IMR-90 (cell line): ENCODE data around the gene KCNJ4. TPM values are rescaled to one million over a fixed set of nuclear protein-coding genes. Genes with fewer than 3 reads are reported as not detected.
A peak's percentile ranks its signal among the peaks of the same experiment; 100 is the strongest.

ENCODE experiments used
- ATAC-seq: fragments of 200-7000 bp; cut with Tn5 transposase; 2 replicates; pipeline ENCODE4 v1.9.1; 2020; ENCODE audit warnings: low read depth, mild to moderate bottlenecking, moderate library complexity
- BruUV-seq: library from RNA; stranded (reverse); fragments of 400-500 nt; replicated peaks from 2 replicates; lab custom pipeline; 2021; lab: Mats Ljungman, UMichigan
- CTCF ChIA-PET: fragments of 300-600 bp; formaldehyde crosslinking; extraction: SDS; loops from one replicate; lab custom pipeline; 2021; ENCODE audit warnings: antibody characterized with exemption; lab: Yijun Ruan, JAX
- POLR2A ChIA-PET: fragments of 300-600 bp; sonication (Branson Sonifier 250); formaldehyde crosslinking; loops from one replicate; lab custom pipeline; 2022; ENCODE audit warnings: antibody characterized with exemption; ENCODE audit not compliant: unreplicated experiment; lab: Charles Lee
- DNase-seq: peaks from one replicate; pipeline ENCODE4 v3.0.0; 2013
- H2AFZ ChIP-seq: replicated peaks from 2 replicates; pipeline ENCODE3; 2013; ENCODE audit warnings: low read length, mild to moderate bottlenecking; ENCODE audit not compliant: poor library complexity
- H2AK5ac ChIP-seq: 2 replicates; pipeline ENCODE4 v1.6.1; 2013; ENCODE audit warnings: low read depth, low read length, inconsistent platforms
- H2AK9ac ChIP-seq: replicated peaks from 2 replicates; pipeline ENCODE3; 2013; ENCODE audit warnings: mild to moderate bottlenecking, low read depth, low read length, moderate library complexity; ENCODE audit not compliant: poor library complexity
- H2BK120ac ChIP-seq: 2 replicates; pipeline ENCODE4 v1.6.1; 2013; ENCODE audit warnings: low read depth, low read length, inconsistent platforms
- H2BK15ac ChIP-seq: 3 replicates; pipeline ENCODE4 v1.6.1; 2013; ENCODE audit warnings: low read depth, low read length, inconsistent platforms
- H2BK20ac ChIP-seq: 2 replicates; pipeline ENCODE4 v1.6.1; 2013; ENCODE audit warnings: low read depth, mild to moderate bottlenecking, inconsistent platforms, low read length, moderate library complexity
- H2BK5ac ChIP-seq: 2 replicates; pipeline ENCODE4 v1.6.1; 2013; ENCODE audit warnings: mild to moderate bottlenecking, low read depth, low read length, inconsistent platforms; ENCODE audit not compliant: poor library complexity, severe bottlenecking
- H3K14ac ChIP-seq: replicated peaks from 2 replicates; pipeline ENCODE4 v1.6.1; 2013; ENCODE audit warnings: low read depth, low read length, inconsistent platforms
- H3K18ac ChIP-seq: 2 replicates; pipeline ENCODE4 v1.6.1; 2013; ENCODE audit warnings: low read depth, low read length, control low read depth
- H3K23ac ChIP-seq: 2 replicates; pipeline ENCODE4 v1.6.1; 2013; ENCODE audit warnings: low read depth, low read length, inconsistent platforms
- H3K27ac ChIP-seq: 2 replicates; pipeline ENCODE4 v1.5.1; 2013; ENCODE audit warnings: mild to moderate bottlenecking, control low read depth, low read length; ENCODE audit not compliant: insufficient read depth
- H3K27me3 ChIP-seq: 2 replicates; pipeline ENCODE4 v1.6.1; 2013; ENCODE audit warnings: low read length; ENCODE audit not compliant: control insufficient read depth, insufficient read depth
- H3K36me3 ChIP-seq: 2 replicates; pipeline ENCODE4 v1.6.1; 2013; ENCODE audit warnings: low read length, mixed read lengths; ENCODE audit not compliant: control insufficient read depth, insufficient read depth
- H3K4ac ChIP-seq: 2 replicates; pipeline ENCODE4 v1.6.1; 2013; ENCODE audit warnings: low read depth, low read length, inconsistent platforms
- H3K4me1 ChIP-seq: 2 replicates; pipeline ENCODE4 v1.6.1; 2013; ENCODE audit warnings: low read length, mixed read lengths; ENCODE audit not compliant: control insufficient read depth, insufficient read depth
- H3K4me2 ChIP-seq: 2 replicates; pipeline ENCODE4 v1.6.1; 2013; ENCODE audit warnings: low read depth, mild to moderate bottlenecking, control low read depth, low read length, moderate library complexity
- H3K4me3 ChIP-seq: 2 replicates; pipeline ENCODE4 v1.5.1; 2013; ENCODE audit warnings: low read depth, mild to moderate bottlenecking, control low read depth, low read length, moderate library complexity; ENCODE audit not compliant: insufficient read depth
- H3K56ac ChIP-seq: 2 replicates; pipeline ENCODE4 v1.6.1; 2013; ENCODE audit warnings: low read length, inconsistent platforms; ENCODE audit not compliant: insufficient read depth; ENCODE audit errors: extremely low read depth
- H3K79me1 ChIP-seq, 2 experiments: 2 replicates each; pipeline ENCODE4 v1.6.1; 2013; ENCODE audit warnings: low read length in 2 of 2, inconsistent platforms in 1 of 2, low read depth in 1 of 2
- H3K9ac ChIP-seq: 2 replicates; pipeline ENCODE4 v1.6.1; 2013; ENCODE audit warnings: low read depth, low read length, control low read depth
- H3K9me1 ChIP-seq: 2 replicates; pipeline ENCODE4 v1.6.1; 2013; ENCODE audit warnings: low read length, inconsistent platforms; ENCODE audit not compliant: insufficient read depth
- H3K9me3 ChIP-seq: 2 replicates; pipeline ENCODE4 v1.6.1; 2013; ENCODE audit warnings: low read length; ENCODE audit not compliant: control insufficient read depth, insufficient read depth
- H4K20me1 ChIP-seq: 2 replicates; pipeline ENCODE4 v1.6.1; 2013; ENCODE audit warnings: low read length, inconsistent platforms; ENCODE audit not compliant: insufficient read depth
- H4K5ac ChIP-seq: 2 replicates; pipeline ENCODE4 v1.6.1; 2013; ENCODE audit warnings: mild to moderate bottlenecking, low read depth, low read length, control low read depth
- H4K8ac ChIP-seq, 2 experiments: 2 replicates each; pipeline ENCODE4 v1.6.1; 2013; ENCODE audit warnings: low read depth in 2 of 2, low read length in 2 of 2, control low read depth in 1 of 2, inconsistent platforms in 1 of 2
- H4K91ac ChIP-seq: 2 replicates; pipeline ENCODE4 v1.6.1; 2013; ENCODE audit warnings: low read depth, low read length, inconsistent platforms; ENCODE audit not compliant: insufficient read depth
- CEBPB ChIP-seq: IDR thresholded peaks from 2 replicates; pipeline ENCODE4 v1.6.1; 2012; ENCODE audit warnings: low read depth, low read length, improper control_type of control experiment
- CTCF ChIP-seq: conservative IDR thresholded peaks from 2 replicates; pipeline ENCODE4 v1.5.1; 2012; ENCODE audit warnings: mild to moderate bottlenecking, low read depth, low read length, improper control_type of control experiment
- ELK1 ChIP-seq: fragments of 150-350 bp; IDR thresholded peaks from 2 replicates; pipeline ENCODE4 v1.6.1; 2016; ENCODE audit warnings: low read depth, mild to moderate bottlenecking, low read length, moderate library complexity, borderline replicate concordance
- FOS ChIP-seq: fragments of 150-350 bp; IDR thresholded peaks from 2 replicates; pipeline ENCODE4 v1.6.1; 2016; ENCODE audit warnings: low read depth, low read length
- MAFK ChIP-seq: IDR thresholded peaks from 2 replicates; pipeline ENCODE4 v1.6.1; 2012; ENCODE audit warnings: low read depth, low read length, improper control_type of control experiment
- MAZ ChIP-seq: IDR thresholded peaks from 2 replicates; pipeline ENCODE4 v1.6.1; 2012; ENCODE audit warnings: low read depth, mild to moderate bottlenecking, low read length, improper control_type of control experiment, moderate library complexity, borderline replicate concordance
- MXI1 ChIP-seq: IDR thresholded peaks from 2 replicates; pipeline ENCODE4 v1.6.1; 2012; ENCODE audit warnings: low read depth, mild to moderate bottlenecking, low read length, moderate library complexity, borderline replicate concordance
- NFE2L2 ChIP-seq: fragments of 150-350 bp; IDR thresholded peaks from 2 replicates; pipeline ENCODE4 v1.6.1; 2016; ENCODE audit warnings: low read depth, mild to moderate bottlenecking, low read length
- POLR2A ChIP-seq: IDR thresholded peaks from 2 replicates; pipeline ENCODE4 v1.6.1; 2012; ENCODE audit warnings: mild to moderate bottlenecking, low read depth, low read length
- RAD21 ChIP-seq: IDR thresholded peaks from 2 replicates; pipeline ENCODE4 v1.6.1; 2012; ENCODE audit warnings: low read length, improper control_type of control experiment
- RCOR1 ChIP-seq: IDR thresholded peaks from 2 replicates; pipeline ENCODE4 v1.6.1; 2012; ENCODE audit warnings: mild to moderate bottlenecking, low read length, improper control_type of control experiment; ENCODE audit not compliant: insufficient replicate concordance
- RFX5 ChIP-seq: IDR thresholded peaks from 2 replicates; pipeline ENCODE4 v1.8.0; 2012; ENCODE audit warnings: low read depth, mild to moderate bottlenecking, low read length, moderate library complexity
- SMC3 ChIP-seq: fragments of 150-350 bp; IDR thresholded peaks from 2 replicates; pipeline ENCODE4 v1.6.1; 2016; ENCODE audit warnings: low read depth, mild to moderate bottlenecking, antibody characterized with exemption, low read length, moderate library complexity
- USF2 ChIP-seq: fragments of 150-350 bp; IDR thresholded peaks from 2 replicates; pipeline ENCODE4 v1.6.1; 2017; ENCODE audit warnings: mild to moderate bottlenecking, antibody characterized with exemption, low read length, low read depth
- WGBS, 2 experiments: methylation state at CpG; one replicate each; pipeline versions ENCODE4 v1.1.5 to v1.1.7; 2013; ENCODE audit warnings: missing lambda C conversion rate in 2 of 2; ENCODE audit not compliant: insufficient read length in 1 of 2; ENCODE audit errors: extremely low coverage in 2 of 2; 5-methylcytosine and 5-hydroxymethylcytosine counted together
- dilution Hi-C: fragments of 300-500 bp; cut with HindIII; formaldehyde crosslinking; loops from one replicate; pipeline ENCODE4 v1.14.3; 2018; ENCODE audit warnings: low sequenced_read_pairs; ENCODE audit not compliant: unreplicated experiment
- in situ Hi-C: fragments of 300-500 bp; cut with MboI; formaldehyde crosslinking; loops from 3 replicates; pipeline ENCODE4 v1.14.3; 2019; ENCODE audit warnings: low sequenced_read_pairs, inconsistent platforms, mixed read lengths
- intact Hi-C: fragments of 100-400 bp; cut with micrococcal nuclease; formaldehyde crosslinking; loops from 2 replicates; pipeline ENCODE4 v1.10.0; 2022
- polyA plus RNA-seq, 3 experiments: library from polyadenylated mRNA; depleted of rRNA; stranded (reverse); fragments of >200 nt; gene quantifications; 2 replicates each; pipeline ENCODE4 v1.2.3, GENCODE V29; 2012; ENCODE audit warnings: low replicate concordance in 1 of 3
- total RNA-seq: library from RNA; depleted of rRNA; stranded (reverse); fragments of >200 nt; gene quantifications from 2 replicates; pipeline ENCODE4 v1.2.3, GENCODE V29; 2012

KCNJ4 gene
- total and polyA plus RNA-seq, 2 of the 4 experiments (the other 2 are of a cell fraction): not detected

GRCh38 chr22:38456272-38456835 lies 1.4 kb upstream of the KCNJ4 start:
- no peak overlapping the region for H4K8ac ChIP-seq
- in situ Hi-C loops: no loop called here
- no peak overlapping the region for H3K4ac ChIP-seq
- H2BK15ac ChIP-seq: no peak overlapping the region
- peaks cover 5% of the 10 kb centered on the region for H4K20me1 ChIP-seq
- H3K56ac ChIP-seq: no peak overlapping the region
- WGBS, 2 experiments: 80% methylated on average over 1 of the region's 17 CpGs; no CpG with 5 or more reads in 1 of the 2 experiments
- BruUV-seq: no TSS peak
- ChIA-PET CTCF (no interaction called here), POLR2A (no interaction called here)
- H3K9me1 ChIP-seq: no peaks in the 10 kb centered on the region
- no peak overlapping the region for H2AFZ ChIP-seq
- TF ChIP-seq NFE2L2 (no peak), POLR2A (no peak), RAD21 (no peak), FOS (no peak), USF2 (no peak), MAFK (no peak), MXI1 (no peak), RCOR1 (no peak), SMC3 (no peak), CTCF (no peak), ELK1 (no peak), CEBPB (no peak), MAZ (no peak), RFX5 (no peak)
- peak overlapping the region; percentile 52 for H2AK9ac ChIP-seq
- H3K79me1 ChIP-seq: no peaks in the 10 kb centered on the region
- DNase-seq (no peak), ATAC-seq (no peak)
- no peak overlapping the region for H3K27ac ChIP-seq
- H4K5ac ChIP-seq: no peak overlapping the region
- H3K4me1 ChIP-seq: no peaks in the 10 kb centered on the region; the same call in 1 of the 2 replicates
- dilution Hi-C loops: no loop called here
- no peak overlapping the region for H2BK120ac ChIP-seq
- H3K14ac ChIP-seq: no peak overlapping the region
- no peak overlapping the region for H2AK5ac ChIP-seq
- no peaks in the 10 kb centered on the region; the same call in 1 of the 2 replicates for H3K9me3 ChIP-seq
- no peak overlapping the region for H3K18ac ChIP-seq
- H3K9ac ChIP-seq: no peak overlapping the region
- H2BK20ac ChIP-seq: no peak overlapping the region
- peaks cover 90% of the 10 kb centered on the region for H3K27me3 ChIP-seq
- intact Hi-C loops: no loop called here
- H3K23ac ChIP-seq: no peak overlapping the region
- no peak overlapping the region for H3K4me3 ChIP-seq
- no peak overlapping the region for H2BK5ac ChIP-seq
- H3K36me3 ChIP-seq: no peaks in the 10 kb centered on the region
- peak overlapping the region; percentile 22; the same call in 1 of the 2 replicates for H3K4me2 ChIP-seq
- H4K91ac ChIP-seq: no peak overlapping the region
